HepG2 (cell line): Measurements from ENCODE around the gene ASTN2. TPM values are rescaled to one million over a fixed set of nuclear protein-coding genes. Genes with fewer than 3 reads are reported as not detected.

Experiments used
- ATAC-seq: fragments of 200-7000 bp; cut with Tn5 transposase; 3 replicates; pipeline ENCODE4 v1.9.1; 2020; ENCODE audit warnings: mild to moderate bottlenecking, moderate library complexity
- BruUV-seq: library from RNA; stranded (reverse); fragments of 400-500 nt; replicated peaks from 2 replicates; lab custom pipeline; 2021; lab: Mats Ljungman, UMichigan
- CTCF ChIA-PET: fragments of 300-600 bp; formaldehyde crosslinking; extraction: SDS; loops from one replicate; lab custom pipeline; 2021; ENCODE audit warnings: low total read pairs, inconsistent platforms, low intra/inter-chr PET ratio; lab: Yijun Ruan, JAX
- POLR2A ChIA-PET: fragments of 350-600 bp; sonication (Branson Sonifier 250); formaldehyde crosslinking; loops from one replicate; lab custom pipeline; 2020; ENCODE audit warnings: antibody characterized with exemption, inconsistent platforms; lab: Yijun Ruan, JAX
- DNase-seq: peaks from one replicate; pipeline ENCODE4 v3.0.0-alpha.2; 2015; ENCODE audit warnings: low spot score
- FAIRE-seq: peaks from 3 replicates; lab custom pipeline; 2011; peaks lifted over from hg19 to GRCh38; lab: Jason Lieb, UNC
- H2AFZ ChIP-seq: one replicate; pipeline ENCODE4 v1.6.1; 2011; ENCODE audit warnings: low read length, inconsistent platforms
- H3K27ac ChIP-seq: fragments of 300-600 bp; 3 replicates; pipeline ENCODE4 v1.8.0; 2011; ENCODE audit warnings: mixed run types, mild to moderate bottlenecking, mixed read lengths, low read length, inconsistent platforms; ENCODE audit not compliant: insufficient read depth; ENCODE audit errors: extremely low read length
- H3K27me3 ChIP-seq, 2 experiments: fragments of 200-600 bp in 1 of 2; 2 replicates in 1 of 2; 3 replicates in 1 of 2; pipeline versions ENCODE4 v1.6.0 to v1.8.0; 2011; ENCODE audit warnings: low read length in 2 of 2, mild to moderate bottlenecking in 2 of 2, moderate library complexity in 2 of 2, inconsistent platforms in 1 of 2; ENCODE audit not compliant: insufficient read depth in 2 of 2, control insufficient read depth in 1 of 2
- H3K36me3 ChIP-seq, 2 experiments: fragments of 200-600 bp in 1 of 2; replicated peaks in 1 of 2; 2 replicates in 1 of 2; 3 replicates in 1 of 2; pipeline versions ENCODE4 v1.5.1 to v1.8.0; 2011; ENCODE audit warnings: low read length in 2 of 2, inconsistent platforms in 1 of 2; ENCODE audit not compliant: insufficient read depth in 2 of 2, control insufficient read depth in 1 of 2
- H3K4me1 ChIP-seq: 2 replicates; pipeline ENCODE4 v1.5.1; 2012; ENCODE audit warnings: low read length, inconsistent platforms; ENCODE audit not compliant: insufficient read depth
- H3K4me2 ChIP-seq: 2 replicates; pipeline ENCODE4 v1.6.0; 2011; ENCODE audit warnings: low read depth, low read length, inconsistent platforms
- H3K4me3 ChIP-seq, 3 experiments: fragments of 200-600 bp in 1 of 3; sonication (generic), shearing (Covaris generic) in 1 of 3; replicated peaks in 1 of 3; 2 replicates each; pipeline ENCODE4 v1.5.1; 2011 to 2016; ENCODE audit warnings: low read length in 3 of 3, inconsistent platforms in 2 of 3, low read depth in 2 of 3, mild to moderate bottlenecking in 2 of 3, control low read depth in 1 of 3, mixed read lengths in 1 of 3; ENCODE audit not compliant: insufficient read depth in 1 of 3
- H3K79me2 ChIP-seq: one replicate; pipeline ENCODE4 v1.6.1; 2011; ENCODE audit warnings: low read length, inconsistent platforms; ENCODE audit not compliant: insufficient read depth
- H3K9ac ChIP-seq: 2 replicates; pipeline ENCODE4 v1.6.0; 2011; ENCODE audit warnings: mild to moderate bottlenecking, low read depth, low read length, inconsistent platforms; ENCODE audit not compliant: insufficient read depth
- H3K9me3 ChIP-seq: 2 replicates; pipeline ENCODE4 v1.5.1; 2012; ENCODE audit warnings: mild to moderate bottlenecking, low read length
- H4K20me1 ChIP-seq: 2 replicates; pipeline ENCODE4 v1.6.0; 2011; ENCODE audit warnings: inconsistent platforms, mild to moderate bottlenecking, low read length, moderate library complexity; ENCODE audit not compliant: insufficient read depth
- ATF4 ChIP-seq, 2 experiments: fragments of 450-650 bp in 1 of 2; sonication (generic) in 1 of 2; formaldehyde crosslinking; IDR thresholded peaks; 2 replicates each; pipeline versions ENCODE4 v1.5.0 to v1.8.0; 2020 to 2022; ENCODE audit warnings: mild to moderate bottlenecking in 1 of 2, missing genetic modification reagents in 1 of 2
- ATF7-NPFF ChIP-seq: sonication (generic); formaldehyde crosslinking; IDR thresholded peaks from 2 replicates; pipeline ENCODE4 v1.8.1; 2023; ENCODE audit warnings: mild to moderate bottlenecking, low read depth, missing genetic modification reagents, moderate library complexity
- CBX2 ChIP-seq, 2 experiments: fragments of 200-600 bp in 1 of 2; sonication (generic); formaldehyde crosslinking in 1 of 2; IDR thresholded peaks; 2 replicates each; pipeline versions ENCODE4 v1.7.0 to v1.8.1; 2018 to 2022; ENCODE audit warnings: low read depth in 2 of 2, low read length in 1 of 2, mild to moderate bottlenecking in 1 of 2, missing genetic modification reagents in 1 of 2
- CC2D1A ChIP-seq: sonication (generic); formaldehyde crosslinking; IDR thresholded peaks from 2 replicates; pipeline ENCODE4 v1.8.1; 2023; ENCODE audit warnings: mild to moderate bottlenecking, missing genetic modification reagents
- HNF4A ChIP-seq: sonication (generic); formaldehyde crosslinking; IDR thresholded peaks from 2 replicates; pipeline ENCODE4 v1.4.0; 2020; ENCODE audit warnings: missing genetic modification reagents
- KAT2B ChIP-seq: fragments of 150-350 bp; IDR thresholded peaks from 2 replicates; pipeline ENCODE4 v1.6.1; 2014; ENCODE audit warnings: low read depth, low read length, borderline replicate concordance
- KAT7 ChIP-seq: IDR thresholded peaks from 2 replicates; pipeline ENCODE4 v1.6.1; 2018; ENCODE audit warnings: borderline replicate concordance, missing compliant biosample characterization
- NCOA2 ChIP-seq: sonication (generic); formaldehyde crosslinking; IDR thresholded peaks from 2 replicates; pipeline ENCODE4 v1.8.0; 2022; ENCODE audit warnings: inconsistent platforms
- NCOR1 ChIP-seq: fragments of 200-600 bp; sonication (generic); IDR thresholded peaks from 2 replicates; pipeline ENCODE4 v1.7.0; 2017; ENCODE audit warnings: antibody characterized with exemption, low read length, borderline replicate concordance
- NFAT5 ChIP-seq: sonication (generic); formaldehyde crosslinking; IDR thresholded peaks from 2 replicates; pipeline ENCODE4 v1.4.0; 2020; ENCODE audit warnings: missing genetic modification reagents
- SALL1 ChIP-seq: sonication (generic); formaldehyde crosslinking; IDR thresholded peaks from 2 replicates; pipeline ENCODE4 v1.8.0; 2022; ENCODE audit warnings: mild to moderate bottlenecking, missing genetic modification reagents
- SMAD1 ChIP-seq: sonication (generic); formaldehyde crosslinking; IDR thresholded peaks from 2 replicates; pipeline ENCODE4 v1.4.0; 2020; ENCODE audit warnings: missing genetic modification reagents, low read depth, mild to moderate bottlenecking, borderline replicate concordance
- SRY ChIP-seq: sonication (generic); formaldehyde crosslinking; IDR thresholded peaks from 2 replicates; pipeline ENCODE4 v1.8.0; 2022; ENCODE audit warnings: mild to moderate bottlenecking, missing genetic modification reagents
- TBX3 ChIP-seq: fragments of 450-650 bp; IDR thresholded peaks from 2 replicates; pipeline ENCODE4 v1.6.1; 2017; ENCODE audit warnings: antibody characterized with exemption, mild to moderate bottlenecking, inconsistent platforms, borderline replicate concordance
- XRCC5 ChIP-seq: fragments of 200-400 bp; formaldehyde crosslinking; optimal IDR thresholded peaks from 2 replicates; pipeline ENCODE3; 2017; ENCODE audit warnings: mild to moderate bottlenecking, low read length
- ZNF235 ChIP-seq: sonication (generic); formaldehyde crosslinking; IDR thresholded peaks from 2 replicates; pipeline ENCODE4 v1.8.1; 2023; ENCODE audit warnings: mild to moderate bottlenecking, missing genetic modification reagents, borderline replicate concordance
- ZNF33A ChIP-seq: sonication (generic); formaldehyde crosslinking; IDR thresholded peaks from 2 replicates; pipeline ENCODE4 v1.5.1; 2020; ENCODE audit warnings: missing genetic modification reagents, mild to moderate bottlenecking, moderate library complexity, borderline replicate concordance
- ZNF563 ChIP-seq: sonication (generic); formaldehyde crosslinking; IDR thresholded peaks from 2 replicates; pipeline ENCODE4 v1.8.0; 2022; ENCODE audit warnings: mild to moderate bottlenecking, moderate library complexity, missing genetic modification reagents
- WGBS: methylation state at CpG from one replicate; pipeline ENCODE4 v1.1.6; 2017; ENCODE audit warnings: low lambda C conversion rate; 5-methylcytosine and 5-hydroxymethylcytosine counted together
- in situ Hi-C: cut with HindIII; loops from 2 replicates; pipeline ENCODE4 v1.10.0; 2017; ENCODE audit warnings: low pct_unique_long_range_greater_than_20kb; ENCODE audit not compliant: extremely low pct_ligation_motif_present
- intact Hi-C: fragments of 100-400 bp; cut with micrococcal nuclease; formaldehyde crosslinking; loops from one replicate; pipeline ENCODE4 v1.10.0; 2022; ENCODE audit not compliant: unreplicated experiment
- polyA plus RNA-seq, 8 experiments: library from polyadenylated mRNA; depleted of rRNA in 3 of 8; stranded (reverse) in 7 of 8; unstranded in 1 of 8; fragments of >200 nt; fragmentation: Illumina TruSeq in 4 of 8; extraction: Trizol in 4 of 8; gene quantifications; 2 replicates each; pipeline versions ENCODE4 v1.2.1 to v1.2.3, GENCODE V29; 2011 to 2016; ENCODE audit warnings: low read depth in 4 of 8, missing spikeins in 1 of 8, mixed read lengths in 1 of 8; ENCODE audit not compliant: insufficient read depth in 1 of 8
- total RNA-seq, 5 experiments: library from RNA; depleted of rRNA; stranded (reverse); fragments of >200 nt; fragmentation: Illumina TruSeq; extraction: Trizol; gene quantifications; 2 replicates each; pipeline ENCODE4 v1.2.3, GENCODE V29; 2016; ENCODE audit warnings: low read depth in 1 of 5
- TF ChIP-seq, protein P1 (sequence below): sonication (generic); formaldehyde crosslinking; IDR thresholded peaks from 2 replicates; pipeline ENCODE4 v1.4.0; 2020; ENCODE audit warnings: missing genetic modification reagents

ASTN2 gene
- total and polyA plus RNA-seq, 2 of the 13 experiments (the other 11 are each of a cell fraction or from before 2014, with no cell fraction given): 5.2 to 13.5 TPM

DNA sequence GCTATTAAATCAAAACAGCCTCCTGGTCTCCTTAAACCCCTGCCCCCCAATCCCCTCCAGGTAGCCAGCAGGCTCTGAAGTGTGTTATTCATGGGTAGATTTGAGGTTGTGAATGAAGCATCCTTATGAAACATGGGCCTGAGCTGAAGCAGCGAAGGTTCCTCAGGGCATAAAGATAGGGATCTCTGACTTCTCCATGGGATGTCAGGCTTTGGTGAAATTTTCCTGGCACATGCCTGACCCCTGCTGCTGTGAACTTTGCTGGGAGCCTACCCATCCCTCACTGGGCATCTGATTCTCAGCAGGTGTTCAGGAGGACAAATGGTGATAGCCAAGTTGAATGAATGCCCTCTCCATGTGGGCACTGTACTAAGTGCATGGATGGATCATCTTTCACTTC, 250.3 kb downstream of the ASTN2 start:
- in situ Hi-C loops (no loop called here), intact Hi-C loops (no loop called here)
- Histone ChIP-seq H3K36me3 (no peaks in the 10 kb centered on the region), H3K4me3 (no peak overlapping the region), H3K9me3 (no peaks in the 10 kb centered on the region), H4K20me1 (no peaks in the 10 kb centered on the region), H3K9ac (no peak overlapping the region), H3K4me2 (no peak overlapping the region), H3K4me1 (no peaks in the 10 kb centered on the region), H3K79me2 (no peaks in the 10 kb centered on the region), H3K27me3 (no peaks in the 10 kb centered on the region), H2AFZ (no peak overlapping the region), H3K27ac (no peak overlapping the region)
- ATAC-seq (no peak), DNase-seq (no peak), FAIRE-seq (no peak)
- POLR2A ChIA-PET: no interaction called here
- CTCF ChIA-PET: no interaction called here
- WGBS: 10% methylated on average over 1 of the region's 1 CpG
- no TSS peak for BruUV-seq
- TF ChIP-seq ATF4 (CRISPR knock-in tag; IDR thresholded peaks at IDR 0.05): no peak
- no peak for TF ChIP-seq KAT2B
- no peak for TF ChIP-seq ATF7-NPFF
- no peak for TF ChIP-seq CC2D1A (CRISPR knock-in tag)
- TF ChIP-seq ZNF33A: no peak
- TF ChIP-seq XRCC5: no peak
- no peak for TF ChIP-seq ZNF235 (CRISPR knock-in tag)
- TF ChIP-seq HNF4A: no peak
- TF ChIP-seq SRY (CRISPR knock-in tag): no peak
- TF ChIP-seq NFAT5 (CRISPR knock-in tag): no peak
- TF ChIP-seq TBX3: no peak
- no peak for TF ChIP-seq CBX2 (IDR thresholded peaks at IDR 0.05; ENCODE audit: low read depth, low read length)
- no peak for TF ChIP-seq CBX2 (CRISPR knock-in tag; IDR thresholded peaks at IDR 0.05; ENCODE audit: low read depth)
- TF ChIP-seq SMAD1 (CRISPR knock-in tag): no peak
- TF ChIP-seq, protein P1, sequence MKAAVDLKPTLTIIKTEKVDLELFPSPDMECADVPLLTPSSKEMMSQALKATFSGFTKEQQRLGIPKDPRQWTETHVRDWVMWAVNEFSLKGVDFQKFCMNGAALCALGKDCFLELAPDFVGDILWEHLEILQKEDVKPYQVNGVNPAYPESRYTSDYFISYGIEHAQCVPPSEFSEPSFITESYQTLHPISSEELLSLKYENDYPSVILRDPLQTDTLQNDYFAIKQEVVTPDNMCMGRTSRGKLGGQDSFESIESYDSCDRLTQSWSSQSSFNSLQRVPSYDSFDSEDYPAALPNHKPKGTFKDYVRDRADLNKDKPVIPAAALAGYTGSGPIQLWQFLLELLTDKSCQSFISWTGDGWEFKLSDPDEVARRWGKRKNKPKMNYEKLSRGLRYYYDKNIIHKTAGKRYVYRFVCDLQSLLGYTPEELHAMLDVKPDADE: no peak
- no peak for TF ChIP-seq SALL1 (CRISPR knock-in tag)
- TF ChIP-seq NCOR1: no peak
- no peak for TF ChIP-seq ZNF563 (CRISPR knock-in tag)
- TF ChIP-seq NCOA2: no peak
- no peak for TF ChIP-seq KAT7 (CRISPR knock-in tag)
